ENCODE results near the gene TMEM205.
A peak's percentile ranks its signal among the peaks of the same experiment; 100 is the strongest.
"Not testable (repeated sequence)": the region's sequence is repeated elsewhere in the genome, so short reads cannot be mapped to it uniquely, and the experiment has no call there.

TMEM205 gene

DNA sequence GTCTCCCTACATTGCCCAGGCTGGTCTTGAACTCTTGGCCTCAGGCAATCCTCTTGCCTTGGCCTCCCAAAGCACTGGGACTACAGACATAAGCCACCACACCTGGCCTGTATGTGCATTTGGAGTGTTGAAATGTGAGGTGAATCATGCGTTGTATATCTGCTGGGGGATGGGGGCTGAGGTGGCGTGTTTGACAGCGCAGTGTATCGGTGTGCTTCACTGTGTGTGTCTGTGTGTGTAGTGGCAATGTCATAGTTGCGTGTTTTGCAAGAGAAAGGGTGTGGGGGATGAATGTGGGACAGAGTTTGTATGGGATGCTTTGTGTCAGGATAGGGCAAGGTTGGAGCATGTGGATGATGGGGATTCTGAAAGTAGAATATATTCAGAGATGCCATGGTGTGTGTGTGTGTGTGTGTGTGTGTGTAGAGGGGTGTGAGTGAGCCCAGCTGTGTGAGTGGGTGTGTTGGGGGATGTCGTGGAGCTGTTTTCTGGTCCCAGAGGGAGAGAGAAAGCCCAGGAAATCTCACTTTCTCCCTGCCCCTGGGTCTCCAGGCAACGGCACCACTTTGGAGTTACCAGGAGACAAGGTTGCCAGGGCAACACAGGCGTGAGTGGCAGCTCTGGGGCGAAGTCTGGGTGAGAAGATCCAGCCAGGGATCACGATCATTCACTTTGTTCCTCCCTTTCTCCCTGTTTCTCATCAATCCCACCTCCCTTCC lies 27.3 kb upstream of the TMEM205 start:
- peak; percentile 51 for DNase-seq (ENCODE audit: low spot score)

DNA sequence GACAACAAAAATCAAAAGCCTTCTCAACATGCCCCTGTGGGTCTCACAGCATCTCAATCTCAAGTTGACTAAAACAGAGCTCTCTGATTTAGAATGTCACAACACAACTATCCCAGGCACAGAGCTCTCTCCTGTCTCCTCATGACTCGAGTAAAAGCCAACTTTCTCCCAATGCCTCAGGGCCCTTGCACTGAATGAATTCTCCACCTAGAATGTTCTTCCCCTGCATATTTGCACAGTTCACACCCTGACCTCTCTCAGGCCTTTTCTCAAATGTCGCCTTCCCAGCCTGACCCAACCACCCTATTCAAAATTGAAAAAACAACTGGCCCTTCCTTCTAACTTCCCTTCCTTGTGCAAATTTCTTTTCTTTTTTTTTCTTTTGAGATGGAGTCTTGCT lies 24.7 kb upstream of the TMEM205 start:
- no peak for DNase-seq (ENCODE audit: low spot score)

DNA sequence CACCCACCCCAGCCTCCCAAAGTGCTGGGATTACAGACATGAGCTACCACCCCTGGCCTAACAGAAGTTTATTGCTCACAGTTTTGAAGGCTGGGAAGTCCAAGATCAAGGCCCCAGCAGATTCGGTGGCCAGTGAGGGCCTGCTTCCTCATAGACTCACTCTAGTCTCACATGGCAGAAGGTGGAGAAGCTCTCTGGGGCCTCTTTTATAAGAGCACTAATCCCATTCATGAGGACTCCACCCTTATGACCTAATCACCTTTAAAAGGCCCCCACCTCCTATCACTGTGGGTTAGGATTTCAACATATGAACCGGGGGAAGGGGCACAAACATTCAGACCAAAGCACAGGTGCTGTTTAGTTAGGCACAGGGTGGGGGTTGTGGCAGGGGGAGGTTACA lies 21.5 kb upstream of the TMEM205 start:
- DNase-seq (ENCODE audit: low spot score): no peak

DNA sequence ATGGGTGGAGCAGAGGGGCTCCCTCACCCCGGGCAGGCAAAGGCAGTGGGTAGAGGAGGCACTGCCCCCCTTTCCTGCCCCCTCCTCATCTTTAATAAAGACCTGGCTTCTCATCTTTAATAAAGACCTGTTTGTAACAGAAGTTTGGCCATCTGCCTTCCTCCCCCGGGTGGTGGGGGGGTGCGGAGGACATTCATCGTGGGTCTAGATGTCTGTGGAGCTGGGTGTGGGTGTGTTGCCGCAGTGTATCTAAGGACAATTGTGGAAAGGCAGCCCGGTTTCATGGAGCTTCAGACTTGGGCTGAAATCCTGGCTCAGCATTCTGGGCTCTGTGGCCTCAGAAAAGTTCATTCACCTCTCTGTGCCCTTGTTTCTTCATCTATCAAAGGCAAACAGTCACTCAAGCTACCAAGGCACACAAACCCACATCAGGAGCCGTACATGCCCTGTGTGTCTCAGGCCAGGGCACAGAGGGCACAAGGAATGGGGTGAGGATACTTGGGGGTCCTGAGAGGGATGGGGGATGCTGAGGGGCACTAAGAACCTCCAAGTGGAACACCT lies 19.6 kb upstream of the TMEM205 start:
- DNase-seq (ENCODE audit: low spot score): no peak

DNA sequence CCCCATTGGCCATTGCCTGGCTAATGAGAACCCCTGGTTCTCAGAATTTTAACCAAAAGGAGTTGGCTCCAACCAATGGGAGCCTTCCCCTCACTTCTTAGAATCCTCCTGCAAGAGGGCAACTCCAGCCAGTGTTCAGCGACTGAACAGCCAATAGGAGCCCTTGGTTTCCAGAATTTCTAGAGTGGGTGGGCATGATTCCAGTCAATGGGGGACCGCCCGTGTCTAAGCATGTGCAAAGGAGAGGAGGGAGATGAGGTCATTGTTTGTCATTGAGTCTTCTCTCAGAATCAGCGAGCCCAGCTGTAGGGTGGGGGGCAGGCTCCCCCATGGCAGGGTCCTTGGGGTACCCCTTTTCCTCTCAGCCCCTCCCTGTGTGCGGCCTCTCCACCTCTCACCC lies 18.9 kb upstream of the TMEM205 start:
- DNase-seq (ENCODE audit: low spot score): no peak

DNA sequence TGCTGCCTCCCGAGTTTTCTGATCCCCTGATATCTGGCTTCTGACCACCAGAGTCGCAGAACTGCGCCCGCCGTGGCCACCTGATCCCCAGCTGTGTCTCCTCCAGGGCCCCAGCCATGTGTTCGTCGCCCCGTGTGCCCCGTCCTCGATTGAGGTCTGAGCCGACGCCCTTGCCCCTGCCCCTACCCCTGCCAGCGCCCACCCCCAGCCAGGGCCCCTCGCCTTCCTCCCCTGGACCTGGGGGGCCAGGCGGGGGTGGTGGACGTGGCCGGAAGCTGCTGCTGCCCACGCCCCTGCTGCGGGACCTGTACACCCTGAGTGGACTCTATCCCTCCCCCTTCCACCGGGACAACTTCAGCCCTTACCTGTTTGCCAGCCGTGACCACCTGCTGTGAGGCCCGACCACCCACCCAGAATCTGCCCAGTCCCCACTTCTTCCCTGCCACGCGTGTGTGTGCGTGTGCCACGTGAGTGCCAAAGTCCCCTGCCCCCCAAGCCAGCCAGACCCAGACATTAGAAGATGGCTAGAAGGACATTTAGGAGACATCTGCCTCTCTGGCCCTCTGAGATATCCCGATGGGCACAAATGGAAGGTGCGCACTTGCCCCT lies 18.3 kb upstream of the TMEM205 start:
- DNase-seq (ENCODE audit: low spot score): no peak

DNA sequence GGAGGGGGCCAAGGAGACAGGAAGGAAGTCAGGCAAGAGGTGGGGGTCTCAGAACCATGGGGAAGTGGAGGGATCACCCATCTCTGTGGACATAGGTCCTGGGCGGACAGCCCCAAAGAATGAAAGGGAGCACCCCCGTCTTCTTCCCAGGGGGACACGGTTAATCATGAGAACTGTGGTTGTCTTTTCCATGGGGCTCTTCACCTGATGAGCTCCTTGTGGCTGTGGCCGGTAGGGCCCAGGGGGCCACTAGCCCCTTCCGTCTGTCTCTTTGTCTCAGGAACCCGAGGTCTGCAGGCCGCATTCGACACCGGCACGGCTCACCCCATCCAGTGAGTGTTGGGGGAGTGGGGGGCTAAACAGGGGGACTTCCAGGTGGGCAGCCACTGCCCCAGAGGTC lies 17.8 kb upstream of the TMEM205 start:
- no peak for DNase-seq (ENCODE audit: low spot score)

DNA sequence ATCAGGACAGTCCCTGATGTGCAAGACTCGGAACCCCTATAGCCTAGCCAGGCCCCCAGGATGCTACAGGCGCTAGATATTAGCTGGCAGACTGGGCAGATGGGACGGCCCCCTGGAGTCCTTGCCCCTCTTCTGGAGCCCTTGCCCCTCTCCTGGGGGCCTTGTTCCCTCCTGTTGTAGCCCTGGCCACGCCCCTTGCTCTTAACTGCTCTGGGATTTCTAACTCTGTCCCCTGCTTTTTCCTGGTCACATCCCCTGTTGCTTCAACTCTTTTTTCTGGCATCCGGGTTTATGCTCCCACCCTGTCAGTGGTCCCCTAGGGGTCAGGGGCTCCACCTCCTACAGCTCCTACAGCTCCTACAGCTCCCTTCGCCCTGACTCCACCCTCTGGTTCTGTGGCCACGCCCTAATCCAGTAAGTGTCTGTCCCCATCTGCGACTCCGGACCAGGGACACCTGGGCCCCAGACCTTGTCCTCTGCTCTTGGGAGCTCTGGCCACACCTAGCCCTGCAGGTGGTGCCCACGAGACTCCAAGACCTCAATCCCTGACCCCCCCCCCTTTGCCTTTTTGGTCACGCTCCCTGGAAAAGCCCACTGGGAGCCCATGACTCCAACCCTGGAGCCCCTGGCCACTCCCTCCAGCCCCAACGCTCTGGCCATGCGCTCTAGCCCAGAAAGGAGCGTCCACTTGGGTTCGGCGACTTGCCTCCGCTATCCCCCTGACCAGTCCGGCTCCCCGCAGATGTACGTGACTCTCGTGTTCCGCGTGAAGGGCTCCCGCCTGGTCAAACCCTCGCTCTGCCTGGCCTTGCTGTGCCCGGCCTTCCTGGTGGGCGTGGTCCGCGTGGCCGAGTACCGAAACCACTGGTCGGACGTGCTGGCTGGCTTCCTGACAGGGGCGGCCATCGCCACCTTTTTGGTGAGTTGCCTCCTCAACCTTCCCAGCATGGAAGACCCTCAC lies 16.0 kb upstream of the TMEM205 start:
- peak; percentile 77 for DNase-seq (ENCODE audit: low spot score)

DNA sequence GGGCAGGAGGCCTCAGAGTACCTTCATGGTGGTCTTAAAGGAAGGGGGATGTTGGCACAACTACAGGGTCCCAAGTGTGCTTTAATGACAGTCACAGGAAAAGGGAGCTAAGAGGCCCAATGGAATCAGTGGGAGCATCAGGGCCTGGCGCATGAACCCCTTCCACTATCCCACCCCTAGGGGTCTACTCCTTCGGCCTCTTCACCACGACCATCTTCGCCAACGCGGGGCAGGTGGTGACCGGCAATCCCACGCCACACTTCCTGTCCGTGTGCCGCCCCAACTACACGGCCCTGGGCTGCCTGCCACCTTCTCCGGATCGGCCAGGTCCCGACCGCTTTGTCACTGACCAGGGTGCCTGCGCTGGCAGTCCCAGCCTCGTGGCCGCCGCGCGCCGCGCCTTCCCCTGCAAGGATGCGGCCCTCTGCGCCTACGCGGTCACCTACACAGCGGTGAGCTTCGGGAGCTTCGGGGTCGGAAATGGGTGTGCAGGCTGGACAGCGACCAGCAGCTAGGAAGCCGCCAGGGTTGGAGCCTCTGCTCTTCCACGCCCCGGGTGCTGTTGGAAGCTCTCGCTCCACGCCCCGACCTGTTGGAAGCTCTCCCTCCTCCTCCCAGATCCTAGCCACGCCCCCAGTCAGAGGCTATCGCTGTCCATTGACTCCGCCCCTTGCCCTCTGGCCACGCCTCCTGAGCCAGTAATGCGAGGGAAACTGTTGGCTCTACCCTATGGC lies 15.1 kb upstream of the TMEM205 start:
- peak; percentile 94 for DNase-seq (ENCODE audit: low spot score)

DNA sequence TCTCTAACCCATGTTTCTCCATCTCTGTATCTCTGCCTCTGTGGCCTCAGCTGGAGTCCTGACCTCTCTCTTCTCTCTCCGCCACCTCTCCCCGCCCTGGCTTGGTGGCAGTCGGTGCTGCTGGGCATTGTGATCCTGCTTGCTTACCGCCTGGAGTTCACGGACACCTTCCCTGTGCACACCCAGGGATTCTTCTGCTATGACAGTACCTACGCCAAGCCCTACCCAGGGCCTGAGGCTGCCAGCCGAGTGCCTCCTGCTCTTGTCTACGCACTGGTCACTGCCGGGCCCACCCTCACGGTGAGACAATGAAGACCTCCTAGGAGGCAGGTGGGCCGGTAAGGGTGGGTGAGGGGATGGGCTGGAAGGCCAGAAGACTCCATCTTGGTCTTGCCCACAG lies 13.4 kb upstream of the TMEM205 start:
- DNase-seq (ENCODE audit: low spot score): no peak

DNA sequence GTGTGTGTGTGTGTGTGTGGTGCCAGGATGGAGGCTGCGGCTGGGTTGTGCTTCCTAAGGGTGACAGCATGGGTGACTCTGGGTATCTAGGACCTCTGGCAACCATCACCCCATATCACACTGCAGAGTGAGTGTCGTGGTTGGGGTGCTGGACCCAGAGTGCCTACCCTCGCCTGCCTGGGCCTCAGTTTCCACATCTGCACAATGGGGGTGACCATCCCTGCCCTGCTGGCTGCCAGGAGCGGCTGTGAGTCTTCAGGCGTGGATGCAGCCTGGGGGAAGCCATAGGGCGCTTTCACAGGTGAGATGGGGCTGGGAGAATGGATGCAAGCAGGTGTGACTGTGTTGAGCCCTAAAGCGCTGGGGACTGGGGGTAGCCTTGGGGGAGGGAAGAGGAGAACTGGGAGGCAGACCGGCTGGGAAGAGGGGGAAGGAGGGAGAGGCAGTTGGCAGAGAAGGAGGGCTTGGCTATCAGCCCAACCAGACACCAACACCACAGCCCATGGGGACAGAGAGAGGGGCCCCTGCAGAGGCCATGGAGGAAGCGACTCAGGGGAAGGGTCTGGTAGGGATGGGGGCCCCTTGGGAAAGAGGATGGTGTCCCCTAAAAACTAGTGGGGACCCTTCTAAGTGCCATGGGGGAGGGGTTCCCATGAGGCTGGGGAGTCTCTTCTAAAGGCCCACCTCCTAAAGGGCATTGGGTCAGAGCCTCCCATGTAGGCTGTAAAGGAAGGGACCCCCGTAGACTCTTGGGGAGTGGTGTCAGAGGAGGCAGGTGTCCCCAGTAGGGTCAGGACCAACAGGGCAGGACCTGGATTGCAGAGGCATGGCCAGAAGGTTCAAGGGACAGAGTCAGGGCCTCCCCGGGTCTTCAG lies 10.8 kb upstream of the TMEM205 start:
- peak; percentile 3 for DNase-seq (ENCODE audit: low spot score)

DNA sequence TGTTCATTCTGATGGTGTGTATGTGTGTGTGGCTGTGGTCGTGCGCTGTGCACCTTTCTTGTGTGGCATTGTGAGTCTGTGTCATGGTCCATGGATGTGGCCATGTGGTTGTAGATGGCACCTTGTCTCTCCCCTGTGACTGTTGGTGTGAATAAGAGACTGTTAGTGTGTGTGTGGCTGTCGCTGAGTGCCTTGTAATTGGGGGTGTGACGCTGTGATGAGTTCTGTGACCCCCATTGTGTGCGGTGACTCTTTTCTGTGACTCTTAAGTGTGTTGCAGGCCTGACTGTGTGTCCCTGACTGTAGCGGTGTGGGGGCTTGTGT lies 10.0 kb upstream of the TMEM205 start:
- DNase-seq (ENCODE audit: low spot score): no peak

DNA sequence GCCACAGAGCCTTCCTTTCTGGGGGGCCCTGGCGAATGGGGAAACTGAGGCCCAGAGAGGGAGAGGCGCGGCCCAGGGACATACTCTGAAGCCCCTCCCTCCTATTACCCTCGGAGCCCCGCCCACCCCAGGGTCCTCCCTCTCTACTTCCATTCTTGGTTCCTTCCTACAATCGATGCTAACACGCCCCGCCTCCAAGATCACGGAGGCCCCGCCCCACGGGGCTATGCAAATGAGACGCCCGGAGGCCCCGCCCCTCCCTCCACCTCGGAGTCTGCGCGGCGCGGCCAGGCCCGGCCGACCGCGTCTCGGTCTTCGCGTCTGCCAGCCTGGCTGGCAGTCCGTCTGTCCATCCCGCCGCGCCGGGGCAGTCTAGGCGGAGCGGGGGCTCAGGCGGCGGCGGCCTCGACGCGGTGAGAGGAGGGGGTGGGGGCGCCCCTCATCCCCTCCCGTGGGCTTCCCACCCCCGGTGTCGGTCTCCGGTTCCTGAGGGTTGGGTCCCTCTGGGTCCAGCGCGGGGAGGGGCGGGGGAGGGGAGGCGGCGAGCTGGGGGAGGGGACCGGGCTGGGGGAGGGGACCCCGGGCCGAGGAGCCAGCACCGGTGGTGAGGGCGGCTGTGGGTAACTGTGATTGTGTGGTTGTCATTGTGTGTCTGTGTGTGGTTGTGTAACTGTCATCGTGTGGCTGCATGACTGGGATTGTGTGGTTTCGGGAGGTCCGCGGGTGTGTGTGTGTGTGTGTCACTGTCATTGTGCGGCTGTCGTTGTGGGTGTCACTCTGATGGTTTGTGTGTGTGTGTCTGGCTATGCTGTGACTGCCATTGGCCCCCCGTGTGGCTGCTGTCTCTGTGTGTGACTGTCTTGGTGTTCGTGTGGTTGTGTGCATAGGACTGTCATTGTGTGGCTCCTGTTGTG lies 9.3 kb upstream of the TMEM205 start, which contains the start of gene PLPPR2:
TSS of gene PLPPR2 (plus strand) at position 273 of the 914 bp plus-strand sequence. CDS start 2,242 bp downstream, outside the sequence.
- peak; percentile 96 for DNase-seq (ENCODE audit: low spot score)

DNA sequence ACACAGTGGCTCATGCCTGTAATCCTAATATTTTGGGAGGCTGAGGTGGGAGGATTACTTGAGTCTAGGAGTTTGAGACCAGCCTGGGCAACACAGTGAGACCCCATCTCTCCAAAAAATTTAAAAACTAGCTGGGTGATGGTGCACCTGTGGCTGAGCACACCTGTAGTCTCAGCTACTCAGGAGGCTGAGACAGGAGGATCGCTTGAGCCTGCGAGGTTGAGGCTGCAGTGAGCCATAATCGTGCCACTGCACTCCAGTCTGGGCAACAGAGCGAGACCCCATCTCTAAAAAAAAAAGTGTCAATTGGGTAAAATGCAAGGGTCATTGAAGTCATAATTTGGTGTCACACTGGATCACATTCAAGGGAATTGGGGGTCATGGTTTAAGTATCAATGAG lies 8.0 kb upstream of the TMEM205 start:
- not testable (repeated sequence) for DNase-seq (ENCODE audit: low spot score)

DNA sequence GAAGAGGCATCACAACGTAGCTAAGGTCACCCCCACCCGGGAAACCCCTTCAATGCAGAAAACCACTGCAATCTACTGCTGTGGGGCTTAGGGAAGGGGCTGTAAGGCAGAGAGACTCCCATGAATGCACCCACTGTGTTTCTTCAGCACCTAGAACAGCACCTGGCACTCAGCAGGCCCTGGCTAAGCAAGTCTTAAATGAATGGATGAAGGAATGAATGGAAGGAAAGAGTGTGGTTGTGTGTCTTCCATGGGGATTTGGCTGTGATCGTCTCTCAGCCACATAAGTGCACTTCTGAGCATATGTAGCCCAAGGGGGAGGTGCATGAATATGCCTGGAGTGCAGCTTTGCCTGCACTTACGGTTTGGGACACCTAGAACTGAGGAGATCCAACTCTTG lies 3.1 kb upstream of the TMEM205 start:
- no peak for DNase-seq (ENCODE audit: low spot score)

DNA sequence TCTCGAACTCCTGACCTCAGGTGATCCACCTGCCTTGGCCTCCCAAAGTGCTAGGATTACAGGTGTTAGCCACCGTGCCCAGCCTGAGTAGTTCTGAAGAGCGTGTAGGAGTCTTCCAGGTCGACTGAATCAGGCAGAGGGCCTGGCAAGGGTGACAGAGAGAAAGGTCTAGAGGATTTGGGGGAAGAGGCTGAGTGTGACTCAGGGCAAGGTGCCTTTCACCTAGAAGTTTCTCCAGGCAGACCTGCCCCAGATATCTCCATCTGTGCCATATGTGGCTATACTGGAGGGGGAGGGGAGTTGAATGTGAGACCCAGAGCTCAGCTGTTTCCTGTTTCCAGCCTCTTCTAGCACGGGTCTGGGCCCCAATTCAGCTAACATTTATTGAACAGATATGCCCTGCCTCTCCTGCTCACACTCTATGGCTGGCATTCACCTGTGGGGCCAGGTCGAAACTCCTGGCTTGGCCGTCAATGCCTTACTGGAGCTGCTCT lies 1.5 kb upstream of the TMEM205 start:
- no peak for DNase-seq (ENCODE audit: low spot score)

DNA sequence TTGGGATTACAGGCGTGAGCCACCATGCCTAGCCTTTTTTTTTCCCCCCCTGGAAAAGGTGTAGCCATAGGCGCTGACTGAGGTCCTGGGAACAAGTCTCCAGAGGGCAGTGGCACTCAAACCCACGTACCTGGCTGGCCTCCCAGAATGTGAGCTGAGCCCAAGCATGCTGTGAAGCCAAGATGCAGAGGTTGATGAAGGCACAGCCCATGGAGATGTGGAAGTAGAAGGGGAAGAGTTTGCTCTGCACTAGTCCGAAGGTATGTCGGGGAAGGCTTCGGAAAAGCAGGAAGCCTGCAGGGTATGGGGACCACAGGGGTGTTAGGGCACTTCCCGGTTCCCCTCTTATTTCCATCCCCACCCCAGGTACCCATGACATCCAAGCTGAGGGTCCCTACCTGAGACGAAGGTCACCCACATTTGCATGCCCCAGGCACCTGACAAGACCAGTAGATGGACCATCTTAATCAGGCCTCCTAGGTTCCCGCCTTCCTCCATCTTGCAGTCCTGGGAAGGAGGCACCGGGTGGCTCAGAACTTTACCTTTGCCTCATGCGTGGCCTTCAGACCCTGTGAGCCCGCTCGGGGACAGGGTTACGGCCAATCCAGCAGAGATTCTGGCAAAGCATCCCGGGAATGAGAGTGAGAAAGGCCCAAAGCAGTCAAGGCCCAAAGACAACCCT lies 805 bp downstream of the TMEM205 start:
- DNase-seq (ENCODE audit: low spot score): no peak

DNA sequence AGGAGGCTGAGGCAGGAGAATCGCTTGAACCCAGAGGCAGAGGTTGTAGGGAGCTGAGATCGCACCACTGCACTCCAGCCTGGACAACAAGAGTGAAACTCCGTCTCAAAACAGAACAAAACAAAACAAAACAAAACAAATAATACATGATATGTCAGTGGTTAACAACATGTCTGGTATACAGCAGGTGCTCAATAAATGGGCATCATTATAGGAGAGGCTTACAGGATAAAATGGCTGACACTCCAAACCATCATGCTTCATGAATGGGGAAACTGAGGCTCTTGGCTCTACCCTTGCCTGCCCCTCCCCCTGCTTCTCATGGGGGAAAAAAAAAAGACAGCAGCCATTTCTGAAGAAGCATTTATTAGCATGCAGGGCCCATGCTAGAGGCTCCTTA lies 3.6 kb downstream of the TMEM205 start:
- DNase-seq (ENCODE audit: low spot score): no peak

DNA sequence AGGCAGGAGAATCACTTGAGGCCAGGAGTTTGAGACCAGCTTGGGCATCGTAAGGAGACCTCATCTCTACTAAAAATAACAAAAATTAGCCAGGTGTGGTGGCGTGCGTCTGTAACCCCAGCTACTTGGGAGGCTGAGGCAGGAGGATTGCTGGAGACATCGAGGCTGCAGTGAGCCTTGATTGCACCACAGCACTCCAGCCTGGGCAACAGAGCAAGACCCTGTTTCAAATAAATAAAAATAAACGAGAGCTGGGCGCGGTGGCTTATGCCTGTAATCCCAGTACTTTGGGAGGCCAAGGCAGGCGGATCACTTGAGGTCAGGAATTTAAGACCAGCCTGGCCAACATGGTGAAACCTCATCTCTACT lies 6.0 kb downstream of the TMEM205 start:
- not testable (repeated sequence) for DNase-seq (ENCODE audit: low spot score)

Measured in iPS-NIHi11 (cell line).